ENCODE results near the gene BMP7. TPM values are rescaled to one million over a fixed set of nuclear protein-coding genes. Genes with fewer than 3 reads are reported as not detected.

BMP7 gene
- total and polyA plus RNA-seq, 2 of the 13 experiments (the other 11 are each of a cell fraction or from before 2014, with no cell fraction given), result not detected

DNA sequence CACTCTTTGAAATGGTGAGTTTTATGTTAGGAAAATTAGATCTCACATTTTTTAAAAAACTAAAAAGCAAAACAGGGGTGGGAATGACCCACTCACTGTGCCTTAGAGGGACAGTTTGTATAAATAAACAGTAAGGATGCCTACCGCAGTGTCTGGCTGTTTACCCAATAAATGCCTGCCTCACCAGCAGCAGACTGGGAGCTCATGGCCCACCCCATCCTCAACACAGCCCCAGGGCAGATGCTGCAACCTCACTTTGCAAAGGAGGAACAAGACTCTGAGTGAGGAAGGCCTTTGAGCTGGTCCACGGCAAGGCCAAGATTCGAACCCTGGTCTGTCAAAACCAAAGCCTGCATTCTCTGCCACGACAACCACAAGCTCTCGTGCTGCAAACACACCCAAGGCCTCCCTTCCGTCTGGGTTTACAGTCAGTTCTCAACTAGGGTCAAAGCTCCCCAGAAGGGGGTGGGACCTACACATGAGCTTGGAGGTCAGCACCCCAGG is 77.8 kb downstream of the BMP7 start:
- H3K79me2 ChIP-seq (ENCODE audit: insufficient read depth, low read length), result no peaks in the 10 kb centered on the region
- DNase-seq (ENCODE audit: low spot score), result no peak
- intact Hi-C loops (cut with micrococcal nuclease; ENCODE audit: unreplicated experiment), result no loop called here
- H3K4me3 ChIP-seq (replicated peaks in 1 of 3; ENCODE audit: insufficient read depth in 1 of 3, low read depth in 2 of 3, low read length in 3 of 3), result no peak overlapping the region
- no peak overlapping the region for H3K27ac ChIP-seq (ENCODE audit: extremely low read length, insufficient read depth, low read length)
- H4K20me1 ChIP-seq (ENCODE audit: insufficient read depth, low read length), result no peaks in the 10 kb centered on the region
- H3K9me3 ChIP-seq (ENCODE audit: low read length), result no peaks in the 10 kb centered on the region
- CTCF ChIA-PET (ENCODE audit: low intra/inter-chr PET ratio, low total read pairs), result no interaction called here
- no peak overlapping the region for H3K4me2 ChIP-seq (ENCODE audit: low read depth, low read length)
- no TSS peak for BruUV-seq (replicated peaks)
- no peak overlapping the region for H2AFZ ChIP-seq (ENCODE audit: low read length)
- H3K4me1 ChIP-seq (ENCODE audit: insufficient read depth, low read length), result no peaks in the 10 kb centered on the region
- no peaks in the 10 kb centered on the region for H3K36me3 ChIP-seq (replicated peaks in 1 of 2; ENCODE audit: control insufficient read depth in 1 of 2, insufficient read depth in 2 of 2, low read length in 2 of 2)
- no peak for ATAC-seq
- no peak overlapping the region for H3K9ac ChIP-seq (ENCODE audit: insufficient read depth, low read depth, low read length)
- POLR2A ChIA-PET, result no interaction called here
- H3K27me3 ChIP-seq (ENCODE audit: control insufficient read depth in 1 of 2, insufficient read depth in 2 of 2, low read length in 2 of 2), result peaks cover 9 to 44% of the 10 kb centered on the region in 2 experiments
- in situ Hi-C loops (cut with HindIII; ENCODE audit: extremely low pct_ligation_motif_present, low pct_unique_long_range_greater_than_20kb), result no loop called here
- WGBS (ENCODE audit: low lambda C conversion rate), result 12% methylated on average over 6 of the region's 6 CpGs
- no peak for FAIRE-seq
- no peak for TF ChIP-seq KAT7 (CRISPR knock-in tag; IDR thresholded peaks at IDR 0.05; ENCODE audit: borderline replicate concordance)
- no peak for TF ChIP-seq ZNF329 (CRISPR knock-in tag; IDR thresholded peaks at IDR 0.05; ENCODE audit: low read depth)
- TF ChIP-seq, protein P1, sequence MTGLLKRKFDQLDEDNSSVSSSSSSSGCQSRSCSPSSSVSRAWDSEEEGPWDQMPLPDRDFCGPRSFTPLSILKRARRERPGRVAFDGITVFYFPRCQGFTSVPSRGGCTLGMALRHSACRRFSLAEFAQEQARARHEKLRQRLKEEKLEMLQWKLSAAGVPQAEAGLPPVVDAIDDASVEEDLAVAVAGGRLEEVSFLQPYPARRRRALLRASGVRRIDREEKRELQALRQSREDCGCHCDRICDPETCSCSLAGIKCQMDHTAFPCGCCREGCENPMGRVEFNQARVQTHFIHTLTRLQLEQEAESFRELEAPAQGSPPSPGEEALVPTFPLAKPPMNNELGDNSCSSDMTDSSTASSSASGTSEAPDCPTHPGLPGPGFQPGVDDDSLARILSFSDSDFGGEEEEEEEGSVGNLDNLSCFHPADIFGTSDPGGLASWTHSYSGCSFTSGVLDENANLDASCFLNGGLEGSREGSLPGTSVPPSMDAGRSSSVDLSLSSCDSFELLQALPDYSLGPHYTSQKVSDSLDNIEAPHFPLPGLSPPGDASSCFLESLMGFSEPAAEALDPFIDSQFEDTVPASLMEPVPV (CRISPR knock-in tag; IDR thresholded peaks at IDR 0.05), result no peak
- TF ChIP-seq, protein P2, sequence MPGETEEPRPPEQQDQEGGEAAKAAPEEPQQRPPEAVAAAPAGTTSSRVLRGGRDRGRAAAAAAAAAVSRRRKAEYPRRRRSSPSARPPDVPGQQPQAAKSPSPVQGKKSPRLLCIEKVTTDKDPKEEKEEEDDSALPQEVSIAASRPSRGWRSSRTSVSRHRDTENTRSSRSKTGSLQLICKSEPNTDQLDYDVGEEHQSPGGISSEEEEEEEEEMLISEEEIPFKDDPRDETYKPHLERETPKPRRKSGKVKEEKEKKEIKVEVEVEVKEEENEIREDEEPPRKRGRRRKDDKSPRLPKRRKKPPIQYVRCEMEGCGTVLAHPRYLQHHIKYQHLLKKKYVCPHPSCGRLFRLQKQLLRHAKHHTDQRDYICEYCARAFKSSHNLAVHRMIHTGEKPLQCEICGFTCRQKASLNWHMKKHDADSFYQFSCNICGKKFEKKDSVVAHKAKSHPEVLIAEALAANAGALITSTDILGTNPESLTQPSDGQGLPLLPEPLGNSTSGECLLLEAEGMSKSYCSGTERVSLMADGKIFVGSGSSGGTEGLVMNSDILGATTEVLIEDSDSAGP (CRISPR knock-in tag; IDR thresholded peaks at IDR 0.05; ENCODE audit: borderline replicate concordance), result no peak
- TF ChIP-seq, protein P3, sequence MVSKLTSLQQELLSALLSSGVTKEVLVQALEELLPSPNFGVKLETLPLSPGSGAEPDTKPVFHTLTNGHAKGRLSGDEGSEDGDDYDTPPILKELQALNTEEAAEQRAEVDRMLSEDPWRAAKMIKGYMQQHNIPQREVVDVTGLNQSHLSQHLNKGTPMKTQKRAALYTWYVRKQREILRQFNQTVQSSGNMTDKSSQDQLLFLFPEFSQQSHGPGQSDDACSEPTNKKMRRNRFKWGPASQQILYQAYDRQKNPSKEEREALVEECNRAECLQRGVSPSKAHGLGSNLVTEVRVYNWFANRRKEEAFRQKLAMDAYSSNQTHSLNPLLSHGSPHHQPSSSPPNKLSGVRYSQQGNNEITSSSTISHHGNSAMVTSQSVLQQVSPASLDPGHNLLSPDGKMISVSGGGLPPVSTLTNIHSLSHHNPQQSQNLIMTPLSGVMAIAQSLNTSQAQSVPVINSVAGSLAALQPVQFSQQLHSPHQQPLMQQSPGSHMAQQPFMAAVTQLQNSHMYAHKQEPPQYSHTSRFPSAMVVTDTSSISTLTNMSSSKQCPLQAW (CRISPR knock-in tag; IDR thresholded peaks at IDR 0.05), result no peak
- TF ChIP-seq SOX6 (IDR thresholded peaks at IDR 0.05), result no peak
- TF ChIP-seq SOX6 (CRISPR knock-in tag; IDR thresholded peaks at IDR 0.05), result no peak
- no peak for TF ChIP-seq ZNF138 (CRISPR knock-in tag; IDR thresholded peaks at IDR 0.05; ENCODE audit: low read depth)
- no peak for TF ChIP-seq CBX5 (CRISPR knock-in tag; IDR thresholded peaks at IDR 0.05; ENCODE audit: borderline replicate concordance)
- TF ChIP-seq, protein P4, sequence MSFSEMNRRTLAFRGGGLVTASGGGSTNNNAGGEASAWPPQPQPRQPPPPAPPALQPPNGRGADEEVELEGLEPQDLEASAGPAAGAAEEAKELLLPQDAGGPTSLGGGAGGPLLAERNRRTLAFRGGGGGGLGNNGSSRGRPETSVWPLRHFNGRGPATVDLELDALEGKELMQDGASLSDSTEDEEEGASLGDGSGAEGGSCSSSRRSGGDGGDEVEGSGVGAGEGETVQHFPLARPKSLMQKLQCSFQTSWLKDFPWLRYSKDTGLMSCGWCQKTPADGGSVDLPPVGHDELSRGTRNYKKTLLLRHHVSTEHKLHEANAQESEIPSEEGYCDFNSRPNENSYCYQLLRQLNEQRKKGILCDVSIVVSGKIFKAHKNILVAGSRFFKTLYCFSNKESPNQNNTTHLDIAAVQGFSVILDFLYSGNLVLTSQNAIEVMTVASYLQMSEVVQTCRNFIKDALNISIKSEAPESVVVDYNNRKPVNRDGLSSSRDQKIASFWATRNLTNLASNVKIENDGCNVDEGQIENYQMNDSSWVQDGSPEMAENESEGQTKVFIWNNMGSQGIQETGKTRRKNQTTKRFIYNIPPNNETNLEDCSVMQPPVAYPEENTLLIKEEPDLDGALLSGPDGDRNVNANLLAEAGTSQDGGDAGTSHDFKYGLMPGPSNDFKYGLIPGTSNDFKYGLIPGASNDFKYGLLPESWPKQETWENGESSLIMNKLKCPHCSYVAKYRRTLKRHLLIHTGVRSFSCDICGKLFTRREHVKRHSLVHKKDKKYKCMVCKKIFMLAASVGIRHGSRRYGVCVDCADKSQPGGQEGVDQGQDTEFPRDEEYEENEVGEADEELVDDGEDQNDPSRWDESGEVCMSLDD (CRISPR knock-in tag; IDR thresholded peaks at IDR 0.05; ENCODE audit: borderline replicate concordance), result no peak
- TF ChIP-seq ZNF296 (CRISPR knock-in tag; conservative IDR thresholded peaks at IDR 0.05), result no peak
- TF ChIP-seq, protein P5, sequence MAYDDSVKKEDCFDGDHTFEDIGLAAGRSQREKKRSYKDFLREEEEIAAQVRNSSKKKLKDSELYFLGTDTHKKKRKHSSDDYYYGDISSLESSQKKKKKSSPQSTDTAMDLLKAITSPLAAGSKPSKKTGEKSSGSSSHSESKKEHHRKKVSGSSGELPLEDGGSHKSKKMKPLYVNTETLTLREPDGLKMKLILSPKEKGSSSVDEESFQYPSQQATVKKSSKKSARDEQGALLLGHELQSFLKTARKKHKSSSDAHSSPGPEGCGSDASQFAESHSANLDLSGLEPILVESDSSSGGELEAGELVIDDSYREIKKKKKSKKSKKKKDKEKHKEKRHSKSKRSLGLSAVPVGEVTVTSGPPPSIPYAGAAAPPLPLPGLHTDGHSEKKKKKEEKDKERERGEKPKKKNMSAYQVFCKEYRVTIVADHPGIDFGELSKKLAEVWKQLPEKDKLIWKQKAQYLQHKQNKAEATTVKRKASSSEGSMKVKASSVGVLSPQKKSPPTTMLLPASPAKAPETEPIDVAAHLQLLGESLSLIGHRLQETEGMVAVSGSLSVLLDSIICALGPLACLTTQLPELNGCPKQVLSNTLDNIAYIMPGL (CRISPR knock-in tag; IDR thresholded peaks at IDR 0.05; ENCODE audit: borderline replicate concordance in 1 of 2, low read depth in 1 of 2), result no peak
- TF ChIP-seq GPN1 (CRISPR knock-in tag; IDR thresholded peaks at IDR 0.05; ENCODE audit: borderline replicate concordance), result no peak
- TF ChIP-seq ATF7-NPFF (CRISPR knock-in tag; IDR thresholded peaks at IDR 0.05; ENCODE audit: low read depth), result no peak
- no peak for TF ChIP-seq ZZZ3 (CRISPR knock-in tag; IDR thresholded peaks at IDR 0.05; ENCODE audit: borderline replicate concordance)
